H1 (cell line): ENCODE results near the gene IQCF2. TPM values are rescaled to one million over a fixed set of nuclear protein-coding genes. Genes with fewer than 3 reads are reported as not detected.

ENCODE experiments used
- CTCF ChIA-PET: fragments of 300-600 bp; sonication (Branson Sonifier 250); formaldehyde crosslinking; loops from one replicate; lab custom pipeline; 2021; ENCODE audit not compliant: partially characterized antibody; lab: Charles Lee
- POLR2A ChIA-PET: fragments of 300-600 bp; sonication (Branson Sonifier 250); formaldehyde crosslinking; loops from one replicate; lab custom pipeline; 2021; ENCODE audit warnings: inconsistent platforms; ENCODE audit not compliant: partially characterized antibody; lab: Charles Lee
- DNase-seq, 2 experiments: peaks; one replicate each; pipeline versions ENCODE4 v3.0.0 to v3.0.0-alpha.2; 2010 to 2022; ENCODE audit warnings: low spot score in 2 of 2, low read depth in 1 of 2, mixed read lengths in 1 of 2
- FAIRE-seq: peaks from 2 replicates; lab custom pipeline; 2011; peaks lifted over from hg19 to GRCh38; lab: Jason Lieb, UNC
- H2AFZ ChIP-seq: 2 replicates; pipeline ENCODE4 v1.8.1; 2012; ENCODE audit warnings: low read length, inconsistent platforms
- H2AK5ac ChIP-seq: 2 replicates; pipeline ENCODE4 v1.6.1; 2013; ENCODE audit warnings: low read depth, low read length
- H2BK120ac ChIP-seq: replicated peaks from 2 replicates; pipeline ENCODE3; 2013; ENCODE audit warnings: low read depth, low read length, inconsistent platforms
- H2BK12ac ChIP-seq: 2 replicates; pipeline ENCODE4 v1.6.1; 2013; ENCODE audit warnings: low read depth, low read length
- H2BK15ac ChIP-seq: 2 replicates; pipeline ENCODE4 v1.6.1; 2013; ENCODE audit warnings: low read length
- H2BK20ac ChIP-seq: 2 replicates; pipeline ENCODE4 v1.6.1; 2013; ENCODE audit warnings: low read length
- H2BK5ac ChIP-seq: 2 replicates; pipeline ENCODE4 v1.6.1; 2013; ENCODE audit warnings: low read depth, low read length
- H3K14ac ChIP-seq: 2 replicates; pipeline ENCODE4 v1.6.1; 2013; ENCODE audit warnings: inconsistent platforms; ENCODE audit not compliant: insufficient read length
- H3K18ac ChIP-seq: 2 replicates; pipeline ENCODE4 v1.6.1; 2013; ENCODE audit warnings: low read length; ENCODE audit errors: extremely low read depth
- H3K23ac ChIP-seq: 2 replicates; pipeline ENCODE4 v1.6.1; 2013; ENCODE audit warnings: inconsistent platforms; ENCODE audit not compliant: insufficient read length
- H3K23me2 ChIP-seq: 2 replicates; pipeline ENCODE4 v1.6.1; 2013; ENCODE audit warnings: low read depth, low read length
- H3K27ac ChIP-seq: 2 replicates; pipeline ENCODE4 v1.6.1; 2011; ENCODE audit warnings: low read depth, low read length, inconsistent platforms
- H3K27me3 ChIP-seq, 4 experiments: replicated peaks in 1 of 4; 1 replicate in 1 of 4; 2 replicates in 3 of 4; pipeline versions ENCODE4 v1.6.1 to v1.8.1; 2011 to 2013; ENCODE audit warnings: low read length in 3 of 4, mild to moderate bottlenecking in 3 of 4, inconsistent platforms in 2 of 4, mixed read lengths in 2 of 4, moderate library complexity in 1 of 4; ENCODE audit not compliant: control insufficient read depth in 3 of 4, insufficient read depth in 3 of 4; ENCODE audit errors: extremely low read depth in 1 of 4
- H3K36me3 ChIP-seq, 4 experiments: 2 replicates each; pipeline versions ENCODE4 v1.6.1 to v1.8.1; 2011 to 2013; ENCODE audit warnings: mild to moderate bottlenecking in 4 of 4, low read length in 3 of 4, moderate library complexity in 2 of 4, control low read depth in 1 of 4, inconsistent platforms in 1 of 4; ENCODE audit not compliant: insufficient read depth in 4 of 4, control insufficient read depth in 2 of 4
- H3K4ac ChIP-seq: replicated peaks from 2 replicates; pipeline ENCODE3; 2013; ENCODE audit warnings: low read length, low read depth, mixed read lengths, inconsistent platforms; ENCODE audit not compliant: insufficient read length
- H3K4me1 ChIP-seq, 4 experiments: replicated peaks in 1 of 4; 1 replicate in 1 of 4; 2 replicates in 3 of 4; pipeline versions ENCODE4 v1.6.1 to v1.8.1; 2011 to 2013; ENCODE audit warnings: low read length in 3 of 4, inconsistent platforms in 2 of 4, mixed read lengths in 1 of 4; ENCODE audit not compliant: insufficient read depth in 4 of 4, control insufficient read depth in 3 of 4
- H3K4me2 ChIP-seq, 2 experiments: 2 replicates each; pipeline versions ENCODE4 v1.6.1 to v1.8.1; 2011 to 2013; ENCODE audit warnings: low read depth in 2 of 2, low read length in 2 of 2, control low read depth in 1 of 2, inconsistent platforms in 1 of 2, mild to moderate bottlenecking in 1 of 2; ENCODE audit not compliant: insufficient read depth in 1 of 2
- H3K4me3 ChIP-seq, 4 experiments: fragments of 200-600, 300-600 bp in 1 of 4; sonication (generic), shearing (Covaris generic), sonication (Bioruptor Twin) in 1 of 4; 2 replicates each; pipeline versions ENCODE4 v1.5.1 to v1.8.1; 2011 to 2016; ENCODE audit warnings: low read length in 4 of 4, low read depth in 3 of 4, control low read depth in 2 of 4, inconsistent platforms in 2 of 4, mild to moderate bottlenecking in 2 of 4, mixed read lengths in 1 of 4, moderate library complexity in 1 of 4; ENCODE audit not compliant: insufficient read depth in 2 of 4; ENCODE audit errors: extremely low read depth in 1 of 4
- H3K56ac ChIP-seq: replicated peaks from 2 replicates; pipeline ENCODE3; 2013; ENCODE audit warnings: low read depth, mild to moderate bottlenecking, mixed read lengths, low read length, inconsistent platforms; ENCODE audit not compliant: insufficient read length
- H3K79me1 ChIP-seq: 2 replicates; pipeline ENCODE4 v1.6.1; 2013; ENCODE audit warnings: low read depth, low read length, control low read depth
- H3K79me2 ChIP-seq, 2 experiments: 2 replicates each; pipeline versions ENCODE4 v1.6.1 to v1.8.1; 2012 to 2013; ENCODE audit warnings: low read length in 2 of 2, mild to moderate bottlenecking in 2 of 2, inconsistent platforms in 1 of 2; ENCODE audit not compliant: insufficient read depth in 2 of 2, control insufficient read depth in 1 of 2
- H3K9ac ChIP-seq, 4 experiments: replicated peaks in 1 of 4; 1 replicate in 1 of 4; 2 replicates in 3 of 4; pipeline versions ENCODE4 v1.6.1 to v1.8.1; 2011 to 2013; ENCODE audit warnings: low read depth in 3 of 4, low read length in 3 of 4, control low read depth in 2 of 4, mild to moderate bottlenecking in 2 of 4, moderate library complexity in 2 of 4, inconsistent platforms in 1 of 4; ENCODE audit errors: extremely low read depth in 1 of 4
- H3K9me3 ChIP-seq, 2 experiments: 2 replicates each; pipeline versions ENCODE4 v1.6.1 to v1.8.1; 2012 to 2013; ENCODE audit warnings: mild to moderate bottlenecking in 2 of 2, moderate library complexity in 2 of 2, control low read depth in 1 of 2, inconsistent platforms in 1 of 2, low read depth in 1 of 2, low read length in 1 of 2, mixed read lengths in 1 of 2; ENCODE audit not compliant: insufficient read depth in 2 of 2
- H4K20me1 ChIP-seq, 2 experiments: replicated peaks in 1 of 2; 2 replicates each; pipeline versions ENCODE3 to v1.8.1; 2011 to 2013; ENCODE audit warnings: inconsistent platforms in 2 of 2, low read length in 2 of 2, mild to moderate bottlenecking in 1 of 2; ENCODE audit not compliant: insufficient read depth in 2 of 2, control insufficient read depth in 1 of 2
- H4K5ac ChIP-seq: 2 replicates; pipeline ENCODE4 v1.6.1; 2013; ENCODE audit warnings: low read length, low read depth, mixed read lengths, inconsistent platforms; ENCODE audit not compliant: insufficient read length
- H4K8ac ChIP-seq: 2 replicates; pipeline ENCODE4 v1.8.0; 2013; ENCODE audit warnings: mild to moderate bottlenecking, moderate library complexity, low read length, inconsistent platforms; ENCODE audit not compliant: insufficient read depth; ENCODE audit errors: extremely low read depth
- H4K91ac ChIP-seq: replicated peaks from 2 replicates; pipeline ENCODE3; 2013; ENCODE audit warnings: low read length, mixed read lengths, inconsistent platforms; ENCODE audit not compliant: insufficient read length
- CHD1 ChIP-seq: IDR thresholded peaks from 2 replicates; pipeline ENCODE4 v1.6.1; 2012; ENCODE audit warnings: low read depth, low read length, improper control_type of control experiment
- WGBS, 2 experiments: shearing (Covaris generic) in 1 of 2; methylation state at CpG; one replicate each; pipeline versions ENCODE4 v1.1.6 to v1.1.7; 2013 to 2015; ENCODE audit warnings: low lambda C conversion rate in 2 of 2, mixed read lengths in 2 of 2, inconsistent platforms in 1 of 2, low coverage in 1 of 2, missing lambda C conversion rate in 1 of 2; ENCODE audit not compliant: insufficient replicate concordance in 2 of 2, insufficient coverage in 1 of 2, insufficient read length in 1 of 2; ENCODE audit errors: extremely low coverage in 1 of 2, missing lambda C conversion rate in 1 of 2; 5-methylcytosine and 5-hydroxymethylcytosine counted together
- polyA plus RNA-seq, 7 experiments: library from polyadenylated mRNA; depleted of rRNA in 3 of 7; stranded (reverse) in 5 of 7; unstranded in 2 of 7; fragments of >200 nt in 5 of 7; fragments of 200-250 nt in 2 of 7; gene quantifications; 1 replicate in 5 of 7; 2 replicates in 1 of 7; 4 replicates in 1 of 7; pipeline versions ENCODE4 v1.2.1 to v1.2.3, GENCODE V29; 2011 to 2013; ENCODE audit warnings: missing spikeins in 2 of 7, mixed read lengths in 2 of 7
- total RNA-seq: library from RNA; stranded (reverse); fragmentation: NEBNext Ultra II Directional; extraction: Animal tissue kit (Norgen Biotek cat#: 25700); gene quantifications from 2 replicates; pipeline ENCODE4 v1.2.1, GENCODE V29; 2021
- TF ChIP-seq, protein P1 (sequence below): IDR thresholded peaks from 2 replicates; pipeline ENCODE4 v1.6.1; 2012; ENCODE audit warnings: low read length, inconsistent platforms

IQCF2 gene
- total and polyA plus RNA-seq, 2 of the 8 experiments (the other 6 are each of a cell fraction or from before 2014, with no cell fraction given) = not detected

DNA sequence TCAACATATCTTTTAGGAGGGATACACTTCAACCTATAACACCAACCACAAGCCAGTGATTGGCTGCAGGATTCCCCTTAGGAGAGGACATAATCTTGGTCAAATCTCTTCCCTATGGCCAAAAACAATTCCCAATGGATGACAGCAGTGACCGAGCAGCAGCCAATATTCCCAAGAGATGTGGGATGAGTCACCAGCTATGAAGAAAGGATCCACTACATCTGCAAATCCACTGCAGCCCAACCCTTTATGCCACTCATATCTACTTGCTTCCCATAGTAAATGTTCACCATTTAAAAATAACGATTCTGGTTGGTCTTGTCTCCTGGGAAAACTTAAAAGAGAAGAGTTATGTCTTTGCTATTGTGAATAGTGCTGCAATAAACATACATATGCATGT, 18.5 kb downstream of the IQCF2 start:
- FAIRE-seq = no peak
- 76% methylated on average over 2 of the region's 2 CpGs; no CpG with 5 or more reads in 1 of the 2 experiments for WGBS, 2 experiments
- no peaks in the 10 kb centered on the region for H3K79me1 ChIP-seq
- H3K27ac ChIP-seq = no peak overlapping the region
- no peaks in the 10 kb centered on the region for H4K20me1 ChIP-seq
- no peak for DNase-seq
- H3K4ac ChIP-seq = no peak overlapping the region
- ChIA-PET POLR2A (no interaction called here), CTCF (interaction anchor here (0.9 kb wide), 1 partner anchor 14 kb away, joined by 3 read pairs; no protein-coding TSS in a partner anchor)
- no peak overlapping the region for H2BK12ac ChIP-seq
- H4K91ac ChIP-seq = no peak overlapping the region
- H2BK120ac ChIP-seq = no peak overlapping the region
- no peak overlapping the region for H3K9ac ChIP-seq
- H2BK20ac ChIP-seq = no peak overlapping the region
- no peak overlapping the region for H4K5ac ChIP-seq
- no peak overlapping the region for H3K18ac ChIP-seq
- no peaks in the 10 kb centered on the region for H3K4me1 ChIP-seq
- H2BK15ac ChIP-seq = no peak overlapping the region
- no peak overlapping the region for H2AFZ ChIP-seq
- H3K9me3 ChIP-seq = peaks cover 0 to 2% of the 10 kb centered on the region in 2 experiments; a peak in 1 of 4 replicates
- no peak overlapping the region for H2AK5ac ChIP-seq
- no peak overlapping the region for H3K4me3 ChIP-seq
- H4K8ac ChIP-seq = no peak overlapping the region
- no peaks in the 10 kb centered on the region for H3K36me3 ChIP-seq
- H2BK5ac ChIP-seq = no peak overlapping the region
- no peaks in the 10 kb centered on the region for H3K23me2 ChIP-seq
- no peak overlapping the region for H3K14ac ChIP-seq
- H3K56ac ChIP-seq = no peak overlapping the region
- no peak overlapping the region for H3K23ac ChIP-seq
- H3K27me3 ChIP-seq = no peaks in the 10 kb centered on the region; a peak in 1 of 7 replicates
- H3K79me2 ChIP-seq = no peaks in the 10 kb centered on the region
- H3K4me2 ChIP-seq = no peak overlapping the region
- TF ChIP-seq CHD1 = no peak
- TF ChIP-seq, protein P1, sequence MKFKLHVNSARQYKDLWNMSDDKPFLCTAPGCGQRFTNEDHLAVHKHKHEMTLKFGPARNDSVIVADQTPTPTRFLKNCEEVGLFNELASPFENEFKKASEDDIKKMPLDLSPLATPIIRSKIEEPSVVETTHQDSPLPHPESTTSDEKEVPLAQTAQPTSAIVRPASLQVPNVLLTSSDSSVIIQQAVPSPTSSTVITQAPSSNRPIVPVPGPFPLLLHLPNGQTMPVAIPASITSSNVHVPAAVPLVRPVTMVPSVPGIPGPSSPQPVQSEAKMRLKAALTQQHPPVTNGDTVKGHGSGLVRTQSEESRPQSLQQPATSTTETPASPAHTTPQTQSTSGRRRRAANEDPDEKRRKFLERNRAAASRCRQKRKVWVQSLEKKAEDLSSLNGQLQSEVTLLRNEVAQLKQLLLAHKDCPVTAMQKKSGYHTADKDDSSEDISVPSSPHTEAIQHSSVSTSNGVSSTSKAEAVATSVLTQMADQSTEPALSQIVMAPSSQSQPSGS = no peak
